ENCODE data around the gene FADD. TPM values are rescaled to one million over a fixed set of nuclear protein-coding genes. Genes with fewer than 3 reads are reported as not detected.

FADD gene
- total and polyA plus RNA-seq, 2 donors (not counting 3 experiments of a cell fraction or from before 2014, with no cell fraction given) = 35.4 to 45.1 TPM

DNA sequence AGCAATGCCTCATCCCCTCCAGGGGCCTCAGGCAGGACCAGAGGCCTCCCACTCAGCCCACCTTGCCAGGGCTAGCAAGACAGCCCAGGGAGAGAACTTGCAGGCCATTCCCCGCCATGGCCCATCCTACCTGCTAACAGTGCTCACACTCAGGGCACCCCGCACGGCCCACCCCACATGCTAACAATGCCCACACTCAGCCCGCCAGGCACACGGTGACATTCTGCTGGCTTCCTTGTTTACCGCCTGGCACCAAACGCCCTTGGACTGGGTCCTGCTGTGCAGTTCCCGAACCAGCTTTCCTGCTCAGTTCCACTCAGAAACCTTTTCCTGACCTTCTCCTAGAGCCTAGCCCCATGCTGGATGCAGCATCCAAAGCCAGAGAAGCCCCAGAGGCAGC lies 33.5 kb upstream of the FADD start:
- dilution Hi-C loops (cut with MboI; ENCODE audit: extremely low pct_ligation_motif_present, low sequenced_read_pairs) (no loop called here), intact Hi-C loops (cut with micrococcal nuclease) (no loop called here)
- POLR2A ChIA-PET = no interaction called here
- no peak overlapping the region for H3K4me2 ChIP-seq (ENCODE audit: insufficient read depth, low read length)
- CTCF ChIA-PET = no interaction called here
- no peak overlapping the region for H3K27ac ChIP-seq (ENCODE audit: insufficient read depth, low read depth, low read length)
- H3K4me1 ChIP-seq (ENCODE audit: control insufficient read depth, extremely low read depth, insufficient read depth, low read length) = no peaks in the 10 kb centered on the region
- H3K9me3 ChIP-seq (replicated peaks; ENCODE audit: control insufficient read depth, insufficient read depth, low read length) = no peaks in the 10 kb centered on the region
- no peaks in the 10 kb centered on the region for H3K79me2 ChIP-seq (ENCODE audit: control insufficient read depth, insufficient read depth, low read length)
- H2AFZ ChIP-seq (ENCODE audit: low read depth, low read length) = no peak overlapping the region
- no peak for TF ChIP-seq GATA2 (IDR thresholded peaks at IDR 0.05; ENCODE audit: insufficient read depth, insufficient read length, low read depth, low read length)
- TF ChIP-seq POLR2AphosphoS5 (IDR thresholded peaks at IDR 0.05; ENCODE audit: insufficient read depth, low read depth, low read length) = no peak
- no peak for TF ChIP-seq FOS (IDR thresholded peaks at IDR 0.05; ENCODE audit: borderline replicate concordance, insufficient read depth, low read length)
- TF ChIP-seq, protein P1, sequence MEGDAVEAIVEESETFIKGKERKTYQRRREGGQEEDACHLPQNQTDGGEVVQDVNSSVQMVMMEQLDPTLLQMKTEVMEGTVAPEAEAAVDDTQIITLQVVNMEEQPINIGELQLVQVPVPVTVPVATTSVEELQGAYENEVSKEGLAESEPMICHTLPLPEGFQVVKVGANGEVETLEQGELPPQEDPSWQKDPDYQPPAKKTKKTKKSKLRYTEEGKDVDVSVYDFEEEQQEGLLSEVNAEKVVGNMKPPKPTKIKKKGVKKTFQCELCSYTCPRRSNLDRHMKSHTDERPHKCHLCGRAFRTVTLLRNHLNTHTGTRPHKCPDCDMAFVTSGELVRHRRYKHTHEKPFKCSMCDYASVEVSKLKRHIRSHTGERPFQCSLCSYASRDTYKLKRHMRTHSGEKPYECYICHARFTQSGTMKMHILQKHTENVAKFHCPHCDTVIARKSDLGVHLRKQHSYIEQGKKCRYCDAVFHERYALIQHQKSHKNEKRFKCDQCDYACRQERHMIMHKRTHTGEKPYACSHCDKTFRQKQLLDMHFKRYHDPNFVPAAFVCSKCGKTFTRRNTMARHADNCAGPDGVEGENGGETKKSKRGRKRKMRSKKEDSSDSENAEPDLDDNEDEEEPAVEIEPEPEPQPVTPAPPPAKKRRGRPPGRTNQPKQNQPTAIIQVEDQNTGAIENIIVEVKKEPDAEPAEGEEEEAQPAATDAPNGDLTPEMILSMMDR (IDR thresholded peaks at IDR 0.05; ENCODE audit: extremely low read depth in 1 of 2, insufficient read depth in 1 of 2, low read depth in 1 of 2, low read length in 2 of 2) = no peak
- no peak for TF ChIP-seq MYC (IDR thresholded peaks at IDR 0.05; ENCODE audit: low read depth, low read length)
- no peak for TF ChIP-seq EZH2 (IDR thresholded peaks at IDR 0.05; ENCODE audit: borderline replicate concordance, low read depth, low read length, severe bottlenecking)
- DNase-seq (ENCODE audit: low read depth, low spot score) = no peak
- BruUV-seq (replicated peaks) = no TSS peak
- no peaks in the 10 kb centered on the region for H3K27me3 ChIP-seq (ENCODE audit: control insufficient read depth in 2 of 2, insufficient read depth in 2 of 2, low read length in 2 of 2)
- no peak for FAIRE-seq
- no peak overlapping the region for H3K4me3 ChIP-seq (replicated peaks in 1 of 3; ENCODE audit: insufficient read depth in 1 of 3, low read depth in 1 of 3, low read length in 3 of 3)
- H4K20me1 ChIP-seq (replicated peaks; ENCODE audit: control insufficient read depth, extremely low read depth, insufficient read depth, low read length) = no peaks in the 10 kb centered on the region
- no peak overlapping the region for H3K9ac ChIP-seq (replicated peaks; ENCODE audit: extremely low read depth, insufficient read depth, low read length)
- no peaks in the 10 kb centered on the region for H3K9me1 ChIP-seq (replicated peaks; ENCODE audit: control insufficient read depth, extremely low read depth, insufficient read depth, low read length)
- H3K36me3 ChIP-seq (ENCODE audit: control insufficient read depth in 2 of 2, extremely low read depth in 1 of 2, insufficient read depth in 2 of 2, low read length in 2 of 2) = no peaks in the 10 kb centered on the region

Data from endothelial cell of umbilical vein (primary cell).